AG09309 (cell line): ENCODE data around the gene MLN.

Source experiments
- DNase-seq: peaks from one replicate; pipeline ENCODE4 v3.0.0-alpha.2; 2010; ENCODE audit warnings: low read depth
- H3K4me3 ChIP-seq: 2 replicates; pipeline ENCODE4 v1.5.1; 2011; ENCODE audit warnings: mild to moderate bottlenecking, low read depth, low read length, moderate library complexity; ENCODE audit not compliant: control insufficient read depth
- TF ChIP-seq, protein P1 (sequence below): IDR thresholded peaks from 2 replicates; pipeline ENCODE4 v1.5.1; 2011; ENCODE audit warnings: mild to moderate bottlenecking, low read depth, low read length, inconsistent platforms; ENCODE audit not compliant: insufficient read depth, control insufficient read depth; ENCODE audit errors: missing control alignments

Gene MLN

DNA sequence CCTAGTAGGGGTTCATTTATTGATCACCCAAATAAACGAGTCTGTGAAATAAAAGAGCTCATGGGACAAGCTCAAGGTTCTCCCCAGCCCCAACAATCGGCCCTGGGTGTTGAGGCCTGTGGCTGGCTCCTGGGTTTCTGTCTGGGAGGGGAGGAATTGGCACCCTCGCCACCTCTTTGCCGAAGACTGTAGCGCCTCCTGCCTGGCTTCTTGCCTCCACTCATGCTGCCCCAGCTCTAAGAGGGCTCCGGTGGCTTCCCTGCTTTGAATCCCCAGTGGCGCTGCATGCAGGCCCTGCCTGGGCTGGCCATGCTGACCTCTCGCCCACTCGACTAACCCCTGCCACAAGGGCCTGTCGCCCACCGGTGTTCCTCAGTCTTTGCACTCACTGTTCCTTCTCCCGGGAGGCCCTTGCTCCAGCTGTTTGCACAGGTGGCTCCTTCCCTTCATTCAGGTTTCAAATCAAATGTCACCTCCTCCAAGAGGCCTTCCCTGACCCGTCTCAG lies 5.4 kb downstream of the MLN start:
- TF ChIP-seq, protein P1, sequence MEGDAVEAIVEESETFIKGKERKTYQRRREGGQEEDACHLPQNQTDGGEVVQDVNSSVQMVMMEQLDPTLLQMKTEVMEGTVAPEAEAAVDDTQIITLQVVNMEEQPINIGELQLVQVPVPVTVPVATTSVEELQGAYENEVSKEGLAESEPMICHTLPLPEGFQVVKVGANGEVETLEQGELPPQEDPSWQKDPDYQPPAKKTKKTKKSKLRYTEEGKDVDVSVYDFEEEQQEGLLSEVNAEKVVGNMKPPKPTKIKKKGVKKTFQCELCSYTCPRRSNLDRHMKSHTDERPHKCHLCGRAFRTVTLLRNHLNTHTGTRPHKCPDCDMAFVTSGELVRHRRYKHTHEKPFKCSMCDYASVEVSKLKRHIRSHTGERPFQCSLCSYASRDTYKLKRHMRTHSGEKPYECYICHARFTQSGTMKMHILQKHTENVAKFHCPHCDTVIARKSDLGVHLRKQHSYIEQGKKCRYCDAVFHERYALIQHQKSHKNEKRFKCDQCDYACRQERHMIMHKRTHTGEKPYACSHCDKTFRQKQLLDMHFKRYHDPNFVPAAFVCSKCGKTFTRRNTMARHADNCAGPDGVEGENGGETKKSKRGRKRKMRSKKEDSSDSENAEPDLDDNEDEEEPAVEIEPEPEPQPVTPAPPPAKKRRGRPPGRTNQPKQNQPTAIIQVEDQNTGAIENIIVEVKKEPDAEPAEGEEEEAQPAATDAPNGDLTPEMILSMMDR, result no peak
- H3K4me3 ChIP-seq, result no peak overlapping the region
- no peak for DNase-seq

DNA sequence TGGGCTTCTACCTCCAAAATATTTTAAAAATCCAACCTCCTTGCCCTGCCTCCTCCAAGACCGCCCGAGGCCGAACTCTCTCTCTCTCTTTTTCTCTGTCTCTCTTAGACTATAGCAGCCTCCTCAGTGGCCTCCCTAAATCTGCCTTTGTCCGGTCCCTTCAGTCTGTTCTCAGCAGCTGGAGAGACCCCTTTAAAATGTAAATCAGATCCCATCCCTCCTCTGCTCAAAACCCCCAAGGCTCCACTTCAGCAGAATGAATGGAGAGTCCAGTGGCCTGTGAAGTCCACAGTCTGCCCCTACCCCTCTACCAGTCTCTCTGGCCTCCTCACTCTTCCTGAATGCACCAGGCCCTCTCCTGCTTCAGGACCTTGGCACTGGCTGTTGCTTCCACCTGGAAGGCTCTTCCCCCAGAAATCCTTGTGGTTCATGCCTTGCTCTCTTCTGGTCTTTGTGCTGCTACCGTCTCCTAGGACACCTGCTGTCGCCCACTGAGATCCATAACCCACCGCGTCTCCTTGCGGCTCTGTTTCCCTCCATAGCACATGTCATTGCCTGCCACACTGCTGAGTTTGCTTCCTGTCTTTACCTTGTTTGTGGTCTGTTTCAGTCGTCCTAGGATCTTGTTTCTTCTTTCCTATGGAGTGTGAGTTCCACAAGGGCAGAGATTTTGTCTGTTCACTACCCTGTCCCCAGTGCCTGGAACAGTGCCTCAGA lies 6.0 kb downstream of the MLN start:
- TF ChIP-seq, protein P1, result no peak
- DNase-seq, result no peak

DNA sequence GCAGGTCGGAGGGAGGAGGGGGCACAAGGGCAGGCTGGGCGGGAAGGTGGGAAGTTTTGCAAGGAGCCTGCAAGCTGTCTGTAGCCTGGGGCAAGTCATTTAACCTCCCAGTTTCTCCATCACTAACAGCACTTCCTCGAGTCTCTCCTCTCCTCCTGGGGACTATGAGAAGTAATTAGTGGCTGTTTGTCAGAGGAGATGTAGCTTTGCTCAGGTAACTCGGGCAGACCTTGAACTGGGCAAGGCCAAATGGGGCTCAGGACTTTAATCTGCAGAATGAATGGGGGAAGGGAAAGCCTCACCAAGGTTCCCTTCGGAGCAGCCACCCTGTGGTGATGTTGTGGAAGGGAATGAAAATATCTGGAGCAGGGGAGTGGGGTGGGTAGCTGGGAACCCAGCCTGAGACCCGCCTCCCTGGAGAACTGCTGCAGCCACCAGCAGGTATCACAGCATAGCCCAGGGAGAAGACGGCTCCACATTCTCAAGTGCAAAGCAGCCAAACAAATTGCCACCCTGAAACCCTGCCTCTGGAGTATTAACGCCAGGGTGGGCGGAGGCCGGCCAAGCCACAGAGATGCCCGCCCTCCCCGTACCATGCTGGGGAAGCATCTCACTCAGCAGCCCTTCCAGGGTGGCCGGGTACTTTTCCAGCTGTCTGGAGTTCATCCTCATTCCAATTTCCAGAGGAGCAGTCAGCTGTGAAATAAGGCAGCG lies 8.7 kb downstream of the MLN start:
- no peak overlapping the region for H3K4me3 ChIP-seq
- no peak for DNase-seq

More for the DNA sequence above, 6.0 kb downstream of the MLN start:
- no peak overlapping the region for H3K4me3 ChIP-seq

DNA sequence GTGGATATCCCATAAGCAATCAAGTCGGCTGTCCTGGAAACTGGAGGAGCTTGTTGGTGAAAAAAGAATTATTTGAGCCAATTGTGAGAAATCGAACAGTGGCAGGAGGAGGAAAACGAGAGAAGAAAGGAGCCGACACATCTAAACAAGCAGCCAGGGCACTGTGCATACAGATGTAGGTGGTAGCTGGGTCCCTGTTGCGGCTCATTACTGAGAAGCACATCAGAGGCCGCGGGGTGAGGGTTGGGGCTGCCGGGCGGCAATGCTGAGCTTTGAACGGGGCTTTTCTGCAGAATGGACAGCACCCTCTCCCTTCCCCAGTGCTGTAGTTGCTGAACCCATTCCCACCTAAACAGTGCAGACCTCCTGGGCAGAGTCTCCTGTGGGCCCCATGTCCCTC lies 10.8 kb downstream of the MLN start:
- DNase-seq, result no peak
- TF ChIP-seq, protein P1, result no peak
- H3K4me3 ChIP-seq, result no peak overlapping the region

More for the DNA sequence above, 8.7 kb downstream of the MLN start:
- TF ChIP-seq, protein P1, result no peak

DNA sequence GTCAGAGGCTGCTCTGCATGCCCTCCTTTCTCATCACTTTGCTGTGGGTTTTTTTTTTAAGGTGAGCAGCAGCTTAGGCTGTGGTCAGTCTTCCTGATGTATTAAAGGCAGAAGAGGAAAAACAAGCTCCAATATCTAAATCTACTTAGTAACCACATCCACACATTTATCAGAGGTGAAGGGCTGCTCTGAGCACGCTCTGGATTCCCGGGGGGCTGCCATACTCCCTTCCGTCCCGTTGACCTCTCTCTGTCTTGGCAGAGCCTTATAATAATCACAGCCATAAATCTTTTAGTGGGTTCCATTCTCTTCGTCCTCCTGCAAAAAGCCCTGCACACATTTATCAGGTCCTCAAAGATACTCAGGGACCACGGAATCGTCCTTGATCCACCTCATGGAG lies 12.2 kb downstream of the MLN start:
- TF ChIP-seq, protein P1, result no peak
- no peak for DNase-seq
- H3K4me3 ChIP-seq, result no peak overlapping the region

DNA sequence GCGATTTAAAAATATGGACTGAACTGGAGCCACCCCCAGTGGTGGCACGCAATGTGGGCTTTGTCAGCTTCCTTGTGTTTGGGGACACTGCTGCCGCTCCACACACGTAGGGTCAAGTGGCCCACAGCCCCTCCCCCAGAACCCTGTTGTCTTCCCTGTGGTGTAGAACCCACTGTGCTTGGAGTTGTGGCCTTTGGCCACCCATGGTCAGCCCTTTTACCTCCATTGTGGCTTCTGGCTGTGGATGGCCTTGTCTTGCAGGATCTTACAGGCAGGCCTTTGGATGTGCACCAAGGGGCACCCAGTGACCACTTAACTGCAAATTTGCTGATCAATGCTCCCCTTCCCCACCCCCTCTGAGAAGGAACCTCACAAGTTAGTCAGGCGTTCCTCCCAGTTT lies 12.9 kb downstream of the MLN start:
- H3K4me3 ChIP-seq, result no peak overlapping the region
- TF ChIP-seq, protein P1, result no peak
- no peak for DNase-seq
